HUES48 (cell line): ENCODE results near the gene RFT1.

Experiments used
- H3K27ac ChIP-seq: one replicate; pipeline ENCODE4 v1.7.0; 2013; ENCODE audit warnings: low read depth, low read length, inconsistent platforms
- H3K27me3 ChIP-seq: 2 replicates; pipeline ENCODE4 v1.6.1; 2013; ENCODE audit warnings: mild to moderate bottlenecking, low read length; ENCODE audit not compliant: control insufficient read depth, insufficient read depth
- H3K36me3 ChIP-seq: 2 replicates; pipeline ENCODE4 v1.6.1; 2013; ENCODE audit warnings: low read length; ENCODE audit not compliant: control insufficient read depth, insufficient read depth
- H3K4me1 ChIP-seq: 2 replicates; pipeline ENCODE4 v1.6.1; 2013; ENCODE audit warnings: mild to moderate bottlenecking, low read length; ENCODE audit not compliant: control insufficient read depth, insufficient read depth
- H3K4me3 ChIP-seq: 2 replicates; pipeline ENCODE4 v1.5.1; 2013; ENCODE audit warnings: mild to moderate bottlenecking, low read depth, low read length
- H3K9ac ChIP-seq: 2 replicates; pipeline ENCODE4 v1.6.1; 2013; ENCODE audit warnings: mild to moderate bottlenecking, low read depth, low read length, moderate library complexity
- H3K9me3 ChIP-seq: 2 replicates; pipeline ENCODE4 v1.6.1; 2013; ENCODE audit warnings: low read length; ENCODE audit not compliant: control insufficient read depth, insufficient read depth

The RFT1 gene

GRCh38 chr3:53137221-53137620 is 7.0 kb upstream of the RFT1 start:
- no peaks in the 10 kb centered on the region for H3K4me1 ChIP-seq
- H3K27me3 ChIP-seq = no peaks in the 10 kb centered on the region

GRCh38 chr3:53134631-53135232 is 4.5 kb upstream of the RFT1 start:
- no peak overlapping the region for H3K9ac ChIP-seq
- no peaks in the 10 kb centered on the region for H3K9me3 ChIP-seq
- H3K27me3 ChIP-seq = no peaks in the 10 kb centered on the region
- H3K4me3 ChIP-seq = no peak overlapping the region
- no peaks in the 10 kb centered on the region for H3K36me3 ChIP-seq
- no peak overlapping the region for H3K27ac ChIP-seq
- H3K4me1 ChIP-seq = peaks cover 6% of the 10 kb centered on the region; the same call in 1 of the 2 replicates

More at GRCh38 chr3:53137221-53137620, 7.0 kb upstream of the RFT1 start:
- Histone ChIP-seq H3K27ac (no peak overlapping the region), H3K36me3 (no peaks in the 10 kb centered on the region), H3K4me3 (no peak overlapping the region), H3K9me3 (no peaks in the 10 kb centered on the region), H3K9ac (no peak overlapping the region)

- no peak overlapping the region for H3K27ac ChIP-seq
- no peak overlapping the region for H3K9ac ChIP-seq
- no peaks in the 10 kb centered on the region for H3K36me3 ChIP-seq
- peaks cover 11% of the 10 kb centered on the region; the same call in 1 of the 2 replicates for H3K4me1 ChIP-seq
- H3K9me3 ChIP-seq = no peaks in the 10 kb centered on the region
- no peaks in the 10 kb centered on the region for H3K27me3 ChIP-seq
- H3K4me3 ChIP-seq = no peak overlapping the region
These were observed 2.1 kb upstream of the RFT1 start for GRCh38 chr3:53132347-53132746.

GRCh38 chr3:53131096-53131495 is 861 bp upstream of the RFT1 start:
- Histone ChIP-seq H3K27me3 (no peaks in the 10 kb centered on the region), H3K27ac (peak overlapping the region; percentile 83), H3K9me3 (no peaks in the 10 kb centered on the region), H3K4me3 (peak overlapping the region; percentile 85; the same call in 1 of the 2 replicates), H3K4me1 (peaks cover 11% of the 10 kb centered on the region; the same call in 1 of the 2 replicates), H3K9ac (0 out of 2 replicates have a peak overlapping the region, but pooled peaks have one; percentile 70), H3K36me3 (no peaks in the 10 kb centered on the region)

GRCh38 chr3:53129344-53129743 is 891 bp downstream of the RFT1 start:
- peaks cover 13% of the 10 kb centered on the region for H3K36me3 ChIP-seq
- H3K9me3 ChIP-seq = no peaks in the 10 kb centered on the region
- peak overlapping the region; percentile 90 for H3K9ac ChIP-seq
- peak overlapping the region; percentile 85 for H3K4me3 ChIP-seq
- no peak overlapping the region for H3K27ac ChIP-seq
- no peaks in the 10 kb centered on the region for H3K27me3 ChIP-seq
- H3K4me1 ChIP-seq = peaks cover 11% of the 10 kb centered on the region; the same call in 1 of the 2 replicates

- Histone ChIP-seq H3K27me3 (no peaks in the 10 kb centered on the region), H3K4me1 (peaks cover 11% of the 10 kb centered on the region; the same call in 1 of the 2 replicates), H3K9ac (no peak overlapping the region), H3K4me3 (no peak overlapping the region), H3K36me3 (peaks cover 41% of the 10 kb centered on the region), H3K9me3 (no peaks in the 10 kb centered on the region), H3K27ac (no peak overlapping the region)
These were observed 3.6 kb downstream of the RFT1 start for GRCh38 chr3:53126601-53127000.

- Histone ChIP-seq H3K9me3 (no peaks in the 10 kb centered on the region), H3K4me3 (no peak overlapping the region), H3K9ac (no peak overlapping the region), H3K4me1 (no peaks in the 10 kb centered on the region), H3K27ac (no peak overlapping the region), H3K27me3 (no peaks in the 10 kb centered on the region), H3K36me3 (peaks cover 67% of the 10 kb centered on the region)
These were observed 6.3 kb downstream of the RFT1 start for GRCh38 chr3:53123953-53124352.

GRCh38 chr3:53123510-53123909 is 6.7 kb downstream of the RFT1 start:
- H3K27ac ChIP-seq = no peak overlapping the region
- H3K9ac ChIP-seq = no peak overlapping the region
- no peaks in the 10 kb centered on the region for H3K9me3 ChIP-seq
- H3K27me3 ChIP-seq = no peaks in the 10 kb centered on the region
- no peaks in the 10 kb centered on the region for H3K4me1 ChIP-seq
- peaks cover 71% of the 10 kb centered on the region for H3K36me3 ChIP-seq
- no peak overlapping the region for H3K4me3 ChIP-seq

- Histone ChIP-seq H3K9me3 (no peaks in the 10 kb centered on the region), H3K4me3 (no peak overlapping the region), H3K27ac (no peak overlapping the region), H3K9ac (no peak overlapping the region), H3K27me3 (no peaks in the 10 kb centered on the region), H3K36me3 (peaks cover 77% of the 10 kb centered on the region), H3K4me1 (no peaks in the 10 kb centered on the region)
These were observed 7.3 kb downstream of the RFT1 start for GRCh38 chr3:53122933-53123305.

- Histone ChIP-seq H3K4me1 (no peaks in the 10 kb centered on the region), H3K27me3 (no peaks in the 10 kb centered on the region), H3K4me3 (no peak overlapping the region), H3K36me3 (peaks cover 82% of the 10 kb centered on the region), H3K9me3 (no peaks in the 10 kb centered on the region), H3K27ac (no peak overlapping the region), H3K9ac (no peak overlapping the region)
These were observed 7.8 kb downstream of the RFT1 start for GRCh38 chr3:53122255-53122932.

GRCh38 chr3:53120336-53120735 is 9.9 kb downstream of the RFT1 start:
- Histone ChIP-seq H3K9ac (no peak overlapping the region), H3K27ac (no peak overlapping the region), H3K27me3 (no peaks in the 10 kb centered on the region), H3K4me1 (no peaks in the 10 kb centered on the region), H3K4me3 (no peak overlapping the region), H3K9me3 (no peaks in the 10 kb centered on the region), H3K36me3 (peaks cover 91% of the 10 kb centered on the region)
